CD4-positive, alpha-beta memory T cell (primary cell): ENCODE results near the gene SNCAIP. TPM values are rescaled to one million over a fixed set of nuclear protein-coding genes. Genes with fewer than 3 reads are reported as not detected.
"Not testable (repeated sequence)": the region's sequence is repeated elsewhere in the genome, so short reads cannot be mapped to it uniquely, and the experiment has no call there.

Source experiments
- CTCF ChIA-PET: fragments of 350-600 bp; sonication (Branson Sonifier 250); formaldehyde crosslinking; loops from one replicate; lab custom pipeline; 2021; ENCODE audit warnings: inconsistent platforms; ENCODE audit not compliant: partially characterized antibody; lab: Charles Lee
- POLR2A ChIA-PET: fragments of 350-600 bp; sonication (Branson Sonifier 250); formaldehyde crosslinking; loops from one replicate; lab custom pipeline; 2021; ENCODE audit not compliant: partially characterized antibody; lab: Charles Lee
- DNase-seq, 5 donors: peaks; one replicate each; pipeline versions ENCODE4 v3.0.0 to v3.0.0-alpha.2; 2020 to 2022; ENCODE audit warnings: mixed read lengths in 1 of 5
- H3K27ac ChIP-seq: one replicate; pipeline ENCODE4 v1.7.0; 2013; ENCODE audit warnings: low read depth, low read length
- H3K27me3 ChIP-seq: 2 replicates; pipeline ENCODE4 v1.7.0; 2013; ENCODE audit warnings: mild to moderate bottlenecking, low read length, moderate library complexity; ENCODE audit not compliant: insufficient read depth
- H3K36me3 ChIP-seq: 2 replicates; pipeline ENCODE4 v1.7.0; 2013; ENCODE audit warnings: mild to moderate bottlenecking, low read length, moderate library complexity; ENCODE audit not compliant: insufficient read depth
- H3K4me1 ChIP-seq: 2 replicates; pipeline ENCODE4 v1.7.0; 2013; ENCODE audit warnings: mild to moderate bottlenecking, low read length, moderate library complexity; ENCODE audit not compliant: insufficient read depth
- H3K4me3 ChIP-seq, 2 donors: one replicate each; pipeline ENCODE4 v1.7.0; 2013; ENCODE audit warnings: low read length in 2 of 2, mild to moderate bottlenecking in 1 of 2
- H3K9me3 ChIP-seq, 2 donors: one replicate each; pipeline ENCODE4 v1.7.0; 2013; ENCODE audit warnings: low read length in 2 of 2, control low read depth in 1 of 2; ENCODE audit not compliant: control insufficient read depth in 1 of 2
- H3K27ac Mint-ChIP-seq, 7 donors: one replicate each; pipeline ENCODE4 v1.8.0; 2020 to 2021; ENCODE audit warnings: mixed read lengths in 7 of 7, mild to moderate bottlenecking in 6 of 7, inconsistent platforms in 3 of 7, moderate library complexity in 3 of 7
- H3K27me3 Mint-ChIP-seq, 2 donors: one replicate each; pipeline ENCODE4 v1.8.0; 2020 to 2021; ENCODE audit warnings: mixed read lengths in 2 of 2
- H3K36me3 Mint-ChIP-seq, 2 donors: one replicate each; pipeline ENCODE4 v1.8.0; 2020 to 2021; ENCODE audit warnings: mixed read lengths in 2 of 2, inconsistent platforms in 1 of 2, mild to moderate bottlenecking in 1 of 2
- H3K4me1 Mint-ChIP-seq, 4 donors: one replicate each; pipeline ENCODE4 v1.8.0; 2020 to 2021; ENCODE audit warnings: mixed read lengths in 4 of 4, mild to moderate bottlenecking in 1 of 4
- H3K4me3 Mint-ChIP-seq, 8 donors: one replicate each; pipeline ENCODE4 v1.8.0; 2020 to 2021; ENCODE audit warnings: mixed read lengths in 8 of 8, mild to moderate bottlenecking in 7 of 8, moderate library complexity in 6 of 8, inconsistent platforms in 3 of 8
- H3K9me3 Mint-ChIP-seq, 8 donors: one replicate each; pipeline ENCODE4 v1.8.0; 2020 to 2021; ENCODE audit warnings: mixed read lengths in 8 of 8, mild to moderate bottlenecking in 5 of 8, inconsistent platforms in 3 of 8, moderate library complexity in 1 of 8
- intact Hi-C: fragments of 100-400 bp; cut with micrococcal nuclease; formaldehyde crosslinking; loops from one replicate; pipeline ENCODE4 v1.15.1; 2023
- polyA plus RNA-seq, 2 donors: library from polyadenylated mRNA; unstranded; fragments of 300-500 nt; fragmentation: Illumina TruSeq; gene quantifications; one replicate each; pipeline ENCODE4 v1.2.3, GENCODE V29; 2021
- total RNA-seq, 2 experiments: library from RNA; stranded (reverse); gene quantifications; one replicate each; pipeline ENCODE4 v1.2.3, GENCODE V29; 2021

The SNCAIP gene
- total and polyA plus RNA-seq, 4 experiments from 2014 or later = not detected

- intact Hi-C loops = no loop called here
- Histone ChIP-seq H3K4me3 (no peak overlapping the region), H3K36me3 (no peaks in the 10 kb centered on the region), H3K27ac (no peak overlapping the region), H3K9me3 (no peaks in the 10 kb centered on the region), H3K4me1 (no peaks in the 10 kb centered on the region), H3K27me3 (no peaks in the 10 kb centered on the region)
- H3K27ac Mint-ChIP-seq = no peak overlapping the region
- H3K4me3 Mint-ChIP-seq = no peak overlapping the region
- ChIA-PET CTCF (no interaction called here), POLR2A (no interaction called here)
- H3K9me3 Mint-ChIP-seq = peaks cover 0 to 5% (median 0%) of the 10 kb centered on the region in 8 donors
- H3K27me3 Mint-ChIP-seq = no peaks in the 10 kb centered on the region
- no peaks in the 10 kb centered on the region for H3K4me1 Mint-ChIP-seq
- H3K36me3 Mint-ChIP-seq = no peaks in the 10 kb centered on the region
- no peak for DNase-seq
Observed at GRCh38 chr5:122371511-122372151, 59.6 kb downstream of the SNCAIP start.

GRCh38 chr5:122374110-122374509, 62.1 kb downstream of the SNCAIP start:
- no peaks in the 10 kb centered on the region for H3K36me3 ChIP-seq
- no peak overlapping the region for H3K4me3 Mint-ChIP-seq
- no peak overlapping the region for H3K27ac ChIP-seq
- H3K9me3 ChIP-seq = no peaks in the 10 kb centered on the region
- intact Hi-C loops = no loop called here
- POLR2A ChIA-PET = no interaction called here
- H3K4me1 ChIP-seq = no peaks in the 10 kb centered on the region
- no peaks in the 10 kb centered on the region for H3K27me3 Mint-ChIP-seq
- H3K27ac Mint-ChIP-seq = no peak overlapping the region
- H3K4me1 Mint-ChIP-seq = no peaks in the 10 kb centered on the region
- H3K36me3 Mint-ChIP-seq = no peaks in the 10 kb centered on the region
- no peaks in the 10 kb centered on the region for H3K27me3 ChIP-seq
- H3K4me3 ChIP-seq = no peak overlapping the region
- DNase-seq = no peak
- peaks cover 0 to 5% (median under 1%) of the 10 kb centered on the region in 8 donors for H3K9me3 Mint-ChIP-seq
- CTCF ChIA-PET = no interaction called here

GRCh38 chr5:122375801-122376200, 63.8 kb downstream of the SNCAIP start:
- Mint-ChIP-seq H3K27ac (no peak overlapping the region), H3K4me3 (no peak overlapping the region), H3K4me1 (no peaks in the 10 kb centered on the region), H3K27me3 (no peaks in the 10 kb centered on the region), H3K36me3 (no peaks in the 10 kb centered on the region), H3K9me3 (peaks cover 0 to 5% (median under 1%) of the 10 kb centered on the region in 8 donors)
- DNase-seq = no peak
- intact Hi-C loops = no loop called here
- ChIA-PET POLR2A (no interaction called here), CTCF (no interaction called here)
- no peaks in the 10 kb centered on the region for H3K9me3 ChIP-seq
- H3K36me3 ChIP-seq = no peaks in the 10 kb centered on the region
- H3K27ac ChIP-seq = no peak overlapping the region
- no peaks in the 10 kb centered on the region for H3K27me3 ChIP-seq
- no peaks in the 10 kb centered on the region for H3K4me1 ChIP-seq
- no peak overlapping the region for H3K4me3 ChIP-seq

- H3K27me3 ChIP-seq = no peaks in the 10 kb centered on the region
- CTCF ChIA-PET = no interaction called here
- no peaks in the 10 kb centered on the region for H3K36me3 ChIP-seq
- intact Hi-C loops = no loop called here
- Mint-ChIP-seq H3K4me1 (no peaks in the 10 kb centered on the region), H3K27ac (no peak overlapping the region), H3K36me3 (no peaks in the 10 kb centered on the region), H3K4me3 (no peak overlapping the region), H3K27me3 (no peaks in the 10 kb centered on the region), H3K9me3 (peaks cover 0 to 5% (median under 1%) of the 10 kb centered on the region in 8 donors)
- DNase-seq = no peak
- no peak overlapping the region for H3K27ac ChIP-seq
- no peaks in the 10 kb centered on the region for H3K4me1 ChIP-seq
- H3K4me3 ChIP-seq = no peak overlapping the region
- POLR2A ChIA-PET = no interaction called here
- H3K9me3 ChIP-seq = no peaks in the 10 kb centered on the region
Observed at GRCh38 chr5:122376250-122376649, 64.2 kb downstream of the SNCAIP start.

- intact Hi-C loops = no loop called here
- no peak overlapping the region for H3K4me3 Mint-ChIP-seq
Observed at GRCh38 chr5:122377026-122377425, 65.0 kb downstream of the SNCAIP start.

GRCh38 chr5:122382938-122383337, 70.9 kb downstream of the SNCAIP start:
- H3K27ac Mint-ChIP-seq, H3K27me3 ChIP-seq, H3K36me3 Mint-ChIP-seq: not testable (repeated sequence)

More at GRCh38 chr5:122377026-122377425, 65.0 kb downstream of the SNCAIP start:
- Mint-ChIP-seq H3K9me3 (peaks cover 0 to 5% (median under 1%) of the 10 kb centered on the region in 8 donors), H3K27ac (no peak overlapping the region), H3K36me3 (no peaks in the 10 kb centered on the region), H3K4me1 (no peaks in the 10 kb centered on the region), H3K27me3 (no peaks in the 10 kb centered on the region)
- Histone ChIP-seq H3K36me3 (no peaks in the 10 kb centered on the region), H3K27me3 (no peaks in the 10 kb centered on the region), H3K4me1 (no peaks in the 10 kb centered on the region), H3K4me3 (no peak overlapping the region), H3K9me3 (no peaks in the 10 kb centered on the region), H3K27ac (no peak overlapping the region)
- no peak for DNase-seq
- POLR2A ChIA-PET = no interaction called here
- CTCF ChIA-PET = no interaction called here

GRCh38 chr5:122384739-122385235, 72.8 kb downstream of the SNCAIP start:
- no peak overlapping the region for H3K27ac Mint-ChIP-seq
- no peaks in the 10 kb centered on the region for H3K27me3 Mint-ChIP-seq

More at GRCh38 chr5:122382938-122383337, 70.9 kb downstream of the SNCAIP start:
- H3K9me3 Mint-ChIP-seq, H3K4me3 ChIP-seq, intact Hi-C loops, POLR2A ChIA-PET, H3K4me1 ChIP-seq, CTCF ChIA-PET, H3K36me3 ChIP-seq, H3K9me3 ChIP-seq, H3K4me3 Mint-ChIP-seq, H3K27ac ChIP-seq, H3K27me3 Mint-ChIP-seq, DNase-seq, H3K4me1 Mint-ChIP-seq: not testable (repeated sequence)

More at GRCh38 chr5:122384739-122385235, 72.8 kb downstream of the SNCAIP start:
- CTCF ChIA-PET = no interaction called here
- no peaks in the 10 kb centered on the region for H3K4me1 ChIP-seq
- peaks cover 0 to 2% of the 10 kb centered on the region in 2 donors for H3K36me3 Mint-ChIP-seq
- intact Hi-C loops = no loop called here
- no peak overlapping the region for H3K4me3 Mint-ChIP-seq
- no peaks in the 10 kb centered on the region for H3K4me1 Mint-ChIP-seq
- H3K27me3 ChIP-seq = no peaks in the 10 kb centered on the region
- POLR2A ChIA-PET = no interaction called here
- H3K9me3 ChIP-seq = no peaks in the 10 kb centered on the region
- H3K27ac ChIP-seq = no peak overlapping the region
- DNase-seq = no peak
- H3K9me3 Mint-ChIP-seq = peaks cover 0 to 6% (median 2%) of the 10 kb centered on the region in 8 donors
- H3K4me3 ChIP-seq = no peak overlapping the region
- H3K36me3 ChIP-seq = no peaks in the 10 kb centered on the region
